Endothelial cell of umbilical vein (primary cell): Measurements from ENCODE around the gene PLEKHD1. TPM values are rescaled to one million over a fixed set of nuclear protein-coding genes. Genes with fewer than 3 reads are reported as not detected.

Source experiments
- BruUV-seq: library from RNA; stranded (reverse); fragments of 400-500 nt; replicated peaks from 2 replicates; lab custom pipeline; 2021; lab: Mats Ljungman, UMichigan
- CTCF ChIA-PET: fragments of 300-600, 350-600 bp; sonication (Branson Sonifier 250); formaldehyde crosslinking; loops from one replicate; lab custom pipeline; 2021; ENCODE audit warnings: antibody characterized with exemption, inconsistent platforms; lab: Charles Lee
- POLR2A ChIA-PET: fragments of 300-600, 350-600 bp; sonication (Branson Sonifier 250); formaldehyde crosslinking; loops from one replicate; lab custom pipeline; 2021; ENCODE audit warnings: antibody characterized with exemption, inconsistent platforms; lab: Charles Lee
- DNase-seq: peaks from one replicate; pipeline ENCODE4 v3.0.0-alpha.2; 2011; ENCODE audit warnings: low read depth, low spot score
- FAIRE-seq: peaks from 2 replicates; lab custom pipeline; 2011; peaks lifted over from hg19 to GRCh38; lab: Jason Lieb, UNC
- H2AFZ ChIP-seq: 2 replicates; pipeline ENCODE4 v1.6.0; 2012; ENCODE audit warnings: low read depth, low read length, control low read depth, inconsistent platforms
- H3K27ac ChIP-seq: 2 replicates; pipeline ENCODE4 v1.5.1; 2011; ENCODE audit warnings: low read depth, mild to moderate bottlenecking, control low read depth, low read length, moderate library complexity; ENCODE audit not compliant: insufficient read depth
- H3K27me3 ChIP-seq, 2 experiments: 2 replicates each; pipeline versions ENCODE4 v1.6.0 to v1.6.1; 2011; ENCODE audit warnings: low read length in 2 of 2, mixed read lengths in 1 of 2; ENCODE audit not compliant: control insufficient read depth in 2 of 2, insufficient read depth in 2 of 2
- H3K36me3 ChIP-seq, 2 experiments: 2 replicates in 1 of 2; 3 replicates in 1 of 2; pipeline ENCODE4 v1.5.1; 2011; ENCODE audit warnings: low read length in 2 of 2, mild to moderate bottlenecking in 1 of 2, moderate library complexity in 1 of 2; ENCODE audit not compliant: control insufficient read depth in 2 of 2, insufficient read depth in 2 of 2; ENCODE audit errors: extremely low read depth in 1 of 2
- H3K4me1 ChIP-seq: 3 replicates; pipeline ENCODE4 v1.5.1; 2011; ENCODE audit warnings: mild to moderate bottlenecking, low read length; ENCODE audit not compliant: control insufficient read depth, insufficient read depth; ENCODE audit errors: extremely low read depth
- H3K4me2 ChIP-seq: 2 replicates; pipeline ENCODE4 v1.6.1; 2011; ENCODE audit warnings: low read length, control low read depth, mixed read lengths; ENCODE audit not compliant: insufficient read depth
- H3K4me3 ChIP-seq, 3 experiments: fragments of 200-600 bp in 1 of 3; sonication (generic), shearing (Covaris generic) in 1 of 3; replicated peaks in 1 of 3; 2 replicates each; pipeline ENCODE4 v1.5.1; 2011 to 2016; ENCODE audit warnings: control low read depth in 3 of 3, low read length in 3 of 3, mild to moderate bottlenecking in 2 of 3, inconsistent platforms in 1 of 3, low read depth in 1 of 3, moderate library complexity in 1 of 3; ENCODE audit not compliant: insufficient read depth in 1 of 3
- H3K79me2 ChIP-seq: 2 replicates; pipeline ENCODE4 v1.6.0; 2012; ENCODE audit warnings: low read length, inconsistent platforms; ENCODE audit not compliant: control insufficient read depth, insufficient read depth
- H3K9ac ChIP-seq: replicated peaks from 2 replicates; pipeline ENCODE3; 2011; ENCODE audit warnings: low read length, control low read depth; ENCODE audit not compliant: insufficient read depth; ENCODE audit errors: extremely low read depth
- H3K9me1 ChIP-seq: replicated peaks from 3 replicates; pipeline ENCODE4 v1.6.0; 2011; ENCODE audit warnings: mild to moderate bottlenecking, low read length; ENCODE audit not compliant: control insufficient read depth, insufficient read depth; ENCODE audit errors: extremely low read depth
- H3K9me3 ChIP-seq: replicated peaks from 2 replicates; pipeline ENCODE4 v1.5.1; 2012; ENCODE audit warnings: low read length, inconsistent platforms; ENCODE audit not compliant: control insufficient read depth, insufficient read depth
- H4K20me1 ChIP-seq: replicated peaks from 2 replicates; pipeline ENCODE3; 2011; ENCODE audit warnings: mild to moderate bottlenecking, low read length; ENCODE audit not compliant: control insufficient read depth, insufficient read depth; ENCODE audit errors: extremely low read depth
- CTCF ChIP-seq, 2 donors: IDR thresholded peaks; 1 replicate in 1 of 2; 2 replicates in 1 of 2; pipeline ENCODE4 v1.5.1; 2011; ENCODE audit warnings: low read length in 2 of 2, mild to moderate bottlenecking in 2 of 2, moderate library complexity in 2 of 2, control low read depth in 1 of 2, inconsistent platforms in 1 of 2, low read depth in 1 of 2; ENCODE audit not compliant: insufficient read depth in 1 of 2; ENCODE audit errors: extremely low read depth in 1 of 2
- GATA2 ChIP-seq: IDR thresholded peaks from 2 replicates; pipeline ENCODE4 v1.7.0; 2011; ENCODE audit warnings: low read depth, mild to moderate bottlenecking, moderate library complexity, mixed read lengths, low read length; ENCODE audit not compliant: insufficient read length, insufficient read depth
- JUN ChIP-seq: IDR thresholded peaks from 2 replicates; pipeline ENCODE4 v1.6.1; 2011; ENCODE audit warnings: borderline replicate concordance, low read depth; ENCODE audit not compliant: insufficient read length, insufficient read depth
- MAX ChIP-seq: IDR thresholded peaks from 2 replicates; pipeline ENCODE4 v1.6.1; 2011; ENCODE audit not compliant: insufficient read depth, insufficient read length
- MYC ChIP-seq: IDR thresholded peaks from one replicate; pipeline ENCODE4 v1.6.1; 2011; ENCODE audit warnings: mild to moderate bottlenecking, low read depth, low read length
- POLR2A ChIP-seq: IDR thresholded peaks from 2 replicates; pipeline ENCODE4 v1.6.1; 2012; ENCODE audit warnings: low read depth, mild to moderate bottlenecking, control low read depth, low read length
- dilution Hi-C: fragments of 300-500 bp; cut with MboI; formaldehyde crosslinking; loops from one replicate; pipeline ENCODE4 v1.15.0; 2019; ENCODE audit warnings: low sequenced_read_pairs; ENCODE audit not compliant: extremely low pct_ligation_motif_present
- intact Hi-C: fragments of 100-400 bp; cut with micrococcal nuclease; formaldehyde crosslinking; loops from one replicate; pipeline ENCODE4 v1.10.0; 2022
- polyA plus RNA-seq, 4 experiments: library from polyadenylated mRNA; depleted of rRNA in 3 of 4; stranded (reverse) in 3 of 4; unstranded in 1 of 4; fragments of >200 nt; gene quantifications; 2 replicates each; pipeline versions ENCODE4 v1.2.1 to v1.2.3, GENCODE V29; 2011 to 2012; ENCODE audit warnings: missing spikeins in 1 of 4
- total RNA-seq: library from RNA; stranded (reverse); gene quantifications from 2 replicates; pipeline ENCODE4 v1.2.3, GENCODE V29; 2021

The PLEKHD1 gene
- total and polyA plus RNA-seq, 2 donors (not counting 3 experiments of a cell fraction or from before 2014, with no cell fraction given), result 0.01 TPM; not detected in 1

GRCh38 chr14:69505338-69506240 is 21.1 kb downstream of the PLEKHD1 start:
- BruUV-seq, result no TSS peak
- H3K9me3 ChIP-seq, result no peaks in the 10 kb centered on the region
- POLR2A ChIA-PET, result no interaction called here
- H3K9me1 ChIP-seq, result no peaks in the 10 kb centered on the region
- FAIRE-seq (no peak), DNase-seq (no peak)
- H3K27me3 ChIP-seq, result peaks cover 4 to 5% of the 10 kb centered on the region in 2 experiments
- no peaks in the 10 kb centered on the region for H4K20me1 ChIP-seq
- H3K4me1 ChIP-seq, result no peaks in the 10 kb centered on the region
- H3K27ac ChIP-seq, result no peak overlapping the region
- H3K36me3 ChIP-seq, result no peaks in the 10 kb centered on the region
- H3K9ac ChIP-seq, result no peak overlapping the region
- no peak overlapping the region for H2AFZ ChIP-seq
- CTCF ChIA-PET, result interaction anchor here (2.1 kb wide), 1 partner anchor 12 kb away, joined by 10 read pairs; no protein-coding TSS in a partner anchor
- TF ChIP-seq GATA2 (no peak), MYC (no peak)
- dilution Hi-C loops (no loop called here), intact Hi-C loops (no loop called here)
- no peak overlapping the region for H3K4me2 ChIP-seq
- H3K4me3 ChIP-seq, result no peak overlapping the region
- H3K79me2 ChIP-seq, result no peaks in the 10 kb centered on the region

- no peaks in the 10 kb centered on the region for H3K36me3 ChIP-seq
- TF ChIP-seq MAX (no peak), GATA2 (no peak), POLR2A (no peak), MYC (no peak), JUN (no peak), CTCF (IDR thresholded peaks at IDR 0.05; ENCODE audit: extremely low read depth in 1 of 2, insufficient read depth in 1 of 2, low read depth in 1 of 2, low read length in 2 of 2) (no peak)
- H3K9ac ChIP-seq, result no peak overlapping the region
- H3K4me3 ChIP-seq, result no peak overlapping the region
- no peaks in the 10 kb centered on the region for H3K9me3 ChIP-seq
- no peaks in the 10 kb centered on the region for H4K20me1 ChIP-seq
- H3K4me2 ChIP-seq, result no peak overlapping the region
- FAIRE-seq (no peak), DNase-seq (no peak)
- CTCF ChIA-PET, result no interaction called here
- H3K27ac ChIP-seq, result no peak overlapping the region
- dilution Hi-C loops, result no loop called here
- H3K79me2 ChIP-seq, result no peaks in the 10 kb centered on the region
- POLR2A ChIA-PET, result no interaction called here
- H3K27me3 ChIP-seq, result peaks cover 6 to 7% of the 10 kb centered on the region in 2 experiments
- H3K9me1 ChIP-seq, result no peaks in the 10 kb centered on the region
- H3K4me1 ChIP-seq, result no peaks in the 10 kb centered on the region
- no TSS peak for BruUV-seq
- H2AFZ ChIP-seq, result no peak overlapping the region
- intact Hi-C loops, result no loop called here
These were observed 21.7 kb downstream of the PLEKHD1 start for GRCh38 chr14:69506241-69506595.
